RWPE2 (cell line): ENCODE data around the gene CCNQ.

Experiments
- ATAC-seq: fragments of 200-7000 bp; cut with Tn5 transposase; 3 replicates; pipeline ENCODE4 v1.9.1; 2021; ENCODE audit warnings: low read depth
- DNase-seq: peaks from one replicate; pipeline ENCODE4 v3.0.0-alpha.2; 2020; ENCODE audit warnings: low spot score
- H3K27ac ChIP-seq: fragments of 450-650 bp; 2 replicates; pipeline ENCODE4 v1.5.1; 2017; ENCODE audit warnings: mild to moderate bottlenecking; ENCODE audit not compliant: poor library complexity, severe bottlenecking
- H3K27me3 ChIP-seq: fragments of 250-450 bp; sonication (Bioruptor Pico); 2 replicates; pipeline ENCODE4 v1.5.1; 2021; ENCODE audit warnings: mild to moderate bottlenecking, moderate library complexity; ENCODE audit not compliant: insufficient read depth, poor library complexity, severe bottlenecking
- H3K36me3 ChIP-seq: fragments of 250-450 bp; sonication (Bioruptor Pico); 2 replicates; pipeline ENCODE4 v1.5.1; 2020; ENCODE audit warnings: low read depth, mild to moderate bottlenecking, moderate library complexity
- H3K4me1 ChIP-seq: fragments of 250-450 bp; sonication (Bioruptor Pico); 2 replicates; pipeline ENCODE4 v1.5.1; 2021; ENCODE audit warnings: mild to moderate bottlenecking, moderate library complexity; ENCODE audit not compliant: insufficient read depth, poor library complexity, severe bottlenecking
- H3K4me3 ChIP-seq: fragments of 250-450 bp; sonication (Bioruptor Pico); 2 replicates; pipeline ENCODE4 v1.5.1; 2021; ENCODE audit warnings: mild to moderate bottlenecking, moderate library complexity; ENCODE audit not compliant: severe bottlenecking
- H3K9me3 ChIP-seq: fragments of 250-450 bp; sonication (Bioruptor Pico); 2 replicates; pipeline ENCODE4 v1.5.1; 2021; ENCODE audit warnings: mild to moderate bottlenecking, moderate library complexity; ENCODE audit not compliant: severe bottlenecking
- CTCF ChIP-seq: fragments of 450-650 bp; IDR thresholded peaks from one replicate; pipeline ENCODE4 v1.5.1; 2017; ENCODE audit warnings: mild to moderate bottlenecking, moderate library complexity; ENCODE audit not compliant: poor library complexity, severe bottlenecking

Gene CCNQ

GRCh38 chrX:153572601-153573000 lies 26.3 kb downstream of the CCNQ start:
- Histone ChIP-seq H3K4me3 (no peak overlapping the region), H3K27me3 (no peaks in the 10 kb centered on the region), H3K4me1 (no peaks in the 10 kb centered on the region), H3K27ac (no peak overlapping the region), H3K36me3 (no peaks in the 10 kb centered on the region), H3K9me3 (no peaks in the 10 kb centered on the region)
- ATAC-seq (no peak), DNase-seq (no peak)
- TF ChIP-seq CTCF = no peak

- no peak for TF ChIP-seq CTCF
- Histone ChIP-seq H3K27ac (no peak overlapping the region), H3K9me3 (no peaks in the 10 kb centered on the region), H3K36me3 (no peaks in the 10 kb centered on the region), H3K27me3 (no peaks in the 10 kb centered on the region), H3K4me3 (no peak overlapping the region), H3K4me1 (no peaks in the 10 kb centered on the region)
- DNase-seq = no peak
- ATAC-seq = no peak
These were observed 27.4 kb downstream of the CCNQ start for GRCh38 chrX:153571534-153571908.

- no peak overlapping the region for H3K27ac ChIP-seq
These were observed 29.5 kb downstream of the CCNQ start for GRCh38 chrX:153569475-153569874.

GRCh38 chrX:153568451-153569011 lies 30.4 kb downstream of the CCNQ start:
- ATAC-seq (no peak), DNase-seq (no peak)
- Histone ChIP-seq H3K4me1 (no peaks in the 10 kb centered on the region), H3K4me3 (no peak overlapping the region), H3K27ac (no peak overlapping the region), H3K36me3 (no peaks in the 10 kb centered on the region), H3K9me3 (no peaks in the 10 kb centered on the region), H3K27me3 (no peaks in the 10 kb centered on the region)
- TF ChIP-seq CTCF = no peak

More at GRCh38 chrX:153569475-153569874, 29.5 kb downstream of the CCNQ start:
- TF ChIP-seq CTCF = no peak
- Histone ChIP-seq H3K4me3 (no peak overlapping the region), H3K36me3 (no peaks in the 10 kb centered on the region), H3K27me3 (no peaks in the 10 kb centered on the region), H3K9me3 (no peaks in the 10 kb centered on the region), H3K4me1 (no peaks in the 10 kb centered on the region)
- DNase-seq (no peak), ATAC-seq (no peak)

GRCh38 chrX:153565996-153566580 lies 32.9 kb downstream of the CCNQ start:
- Histone ChIP-seq H3K27ac (no peak overlapping the region), H3K27me3 (no peaks in the 10 kb centered on the region), H3K4me3 (no peak overlapping the region), H3K9me3 (no peaks in the 10 kb centered on the region), H3K36me3 (no peaks in the 10 kb centered on the region), H3K4me1 (no peaks in the 10 kb centered on the region)
- no peak for TF ChIP-seq CTCF
- ATAC-seq = no peak
- DNase-seq = no peak
